ENCODE measurements around the gene DNAJB8.

- TF ChIP-seq POLR2A (IDR thresholded peaks at IDR 0.05) (no peak), CTCF (IDR thresholded peaks at IDR 0.05) (no peak)
These were observed 33.1 kb upstream of the DNAJB8 start for GRCh38 chr3:128499724-128500275.
